ENCODE measurements around the gene GASK1A.

Gene GASK1A

GRCh38 chr3:43073116-43073835, 94.2 kb downstream of the GASK1A start:
- peaks cover under 1 to 3% of the 10 kb centered on the region in 2 donors for H3K4me1 Mint-ChIP-seq (ENCODE audit: low read depth in 2 of 2)
- H3K27ac Mint-ChIP-seq: no peak overlapping the region
- peaks cover 0 to 15% of the 10 kb centered on the region in 2 donors for H3K27me3 Mint-ChIP-seq
- ATAC-seq (replicated peaks): no peak
- no peak overlapping the region for H3K4me3 Mint-ChIP-seq
- no peaks in the 10 kb centered on the region for H3K9me3 Mint-ChIP-seq
- no peaks in the 10 kb centered on the region for H3K36me3 Mint-ChIP-seq (ENCODE audit: insufficient read depth)
- DNase-seq: no peak

DNA sequence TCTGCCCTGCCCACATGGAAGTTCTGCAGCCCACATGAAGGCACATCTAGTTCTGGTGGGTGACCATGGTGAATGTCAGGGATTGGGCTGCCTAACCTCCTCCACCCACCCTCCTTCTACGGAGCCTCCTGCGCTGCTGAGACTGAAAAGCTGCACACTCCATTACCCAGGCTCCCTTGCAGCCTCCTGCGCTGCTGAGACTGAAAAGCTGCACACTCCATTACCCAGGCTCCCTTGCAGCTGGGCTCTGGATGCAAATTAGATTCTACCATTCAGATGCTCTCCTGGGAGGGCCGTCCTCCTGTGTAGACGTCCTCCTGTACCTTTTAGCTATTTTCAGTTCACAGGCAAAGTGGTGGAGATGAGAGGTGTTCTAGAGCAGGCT, 94.7 kb downstream of the GASK1A start:
- peaks cover 0 to 15% of the 10 kb centered on the region in 2 donors for H3K27me3 Mint-ChIP-seq
- no peaks in the 10 kb centered on the region for H3K36me3 Mint-ChIP-seq (ENCODE audit: insufficient read depth)
- H3K9me3 Mint-ChIP-seq: no peaks in the 10 kb centered on the region
- ATAC-seq (replicated peaks) (no peak), DNase-seq (no peak)
- H3K4me3 Mint-ChIP-seq: no peak overlapping the region
- no peak overlapping the region for H3K27ac Mint-ChIP-seq
- H3K4me1 Mint-ChIP-seq (ENCODE audit: low read depth in 2 of 2): peaks cover 1 to 3% of the 10 kb centered on the region in 2 donors

DNA sequence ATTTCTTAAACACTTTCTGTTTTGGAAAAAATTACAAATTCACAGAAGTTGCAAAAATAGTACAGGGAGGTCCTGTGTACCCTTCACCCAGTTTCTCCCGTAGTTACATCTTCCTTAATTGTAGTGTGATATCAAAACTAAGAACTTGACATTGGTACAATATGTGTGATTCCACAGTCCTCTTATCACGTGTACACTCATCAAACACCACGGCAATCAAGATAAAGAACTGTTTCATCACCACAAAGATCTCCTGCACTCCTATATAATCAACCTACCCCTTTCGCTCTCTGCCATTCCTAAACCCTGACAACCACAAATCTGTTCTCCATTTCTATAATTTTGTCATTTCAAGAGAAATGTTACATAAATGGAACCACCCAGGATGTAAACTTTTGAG, 95.4 kb downstream of the GASK1A start:
- no peak for DNase-seq
- no peak for ATAC-seq (replicated peaks)
- no peak overlapping the region for H3K27ac Mint-ChIP-seq

GRCh38 chr3:43074901-43075689, 96.0 kb downstream of the GASK1A start:
- ATAC-seq (replicated peaks): no peak
- Mint-ChIP-seq H3K4me1 (ENCODE audit: low read depth in 2 of 2) (peaks cover 1 to 3% of the 10 kb centered on the region in 2 donors), H3K36me3 (ENCODE audit: insufficient read depth) (peaks cover 4% of the 10 kb centered on the region), H3K27ac (no peak overlapping the region), H3K9me3 (no peaks in the 10 kb centered on the region), H3K27me3 (peaks cover 0 to 15% of the 10 kb centered on the region in 2 donors), H3K4me3 (no peak overlapping the region)
- no peak for DNase-seq

More for the DNA sequence above, 95.4 kb downstream of the GASK1A start:
- peaks cover 1 to 3% of the 10 kb centered on the region in 2 donors for H3K4me1 Mint-ChIP-seq (ENCODE audit: low read depth in 2 of 2)
- no peaks in the 10 kb centered on the region for H3K9me3 Mint-ChIP-seq
- H3K27me3 Mint-ChIP-seq: peaks cover 0 to 15% of the 10 kb centered on the region in 2 donors
- peaks cover 1% of the 10 kb centered on the region for H3K36me3 Mint-ChIP-seq (ENCODE audit: insufficient read depth)
- H3K4me3 Mint-ChIP-seq: no peak overlapping the region

- DNase-seq: no peak
- no peaks in the 10 kb centered on the region for H3K9me3 Mint-ChIP-seq
- H3K27ac Mint-ChIP-seq: no peak overlapping the region
- peaks cover 1 to 2% of the 10 kb centered on the region in 2 donors for H3K4me1 Mint-ChIP-seq (ENCODE audit: low read depth in 2 of 2)
- peaks cover 10% of the 10 kb centered on the region for H3K36me3 Mint-ChIP-seq (ENCODE audit: insufficient read depth)
- no peak overlapping the region for H3K4me3 Mint-ChIP-seq
- no peak for ATAC-seq (replicated peaks)
- peaks cover 0 to 15% of the 10 kb centered on the region in 2 donors for H3K27me3 Mint-ChIP-seq
Observed at GRCh38 chr3:43075904-43076661, 97.0 kb downstream of the GASK1A start.

DNA sequence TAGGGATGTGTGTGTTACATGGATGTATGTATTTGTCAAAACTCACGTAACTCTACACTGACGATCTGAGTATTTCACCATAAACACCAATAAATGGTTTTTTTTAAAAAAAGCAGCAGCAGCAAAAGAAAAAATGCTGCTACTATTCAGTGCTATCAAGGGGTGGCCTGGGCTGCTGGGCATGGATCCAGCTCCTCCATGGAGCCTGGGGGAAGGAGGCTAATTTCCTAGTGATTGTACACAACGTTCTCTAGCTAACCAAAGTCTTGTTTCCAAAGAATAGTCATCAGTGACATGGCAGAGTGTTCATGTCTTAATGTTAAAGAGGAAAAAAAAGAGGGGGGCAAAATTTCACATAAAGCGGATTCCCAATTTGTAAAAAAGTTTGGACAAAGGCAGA, 97.7 kb downstream of the GASK1A start:
- peaks cover 0 to 1% of the 10 kb centered on the region in 2 donors for H3K4me1 Mint-ChIP-seq (ENCODE audit: low read depth in 2 of 2)
- H3K4me3 Mint-ChIP-seq: no peak overlapping the region
- no peak overlapping the region for H3K27ac Mint-ChIP-seq
- H3K9me3 Mint-ChIP-seq: no peaks in the 10 kb centered on the region
- peaks cover 13% of the 10 kb centered on the region for H3K36me3 Mint-ChIP-seq (ENCODE audit: insufficient read depth)
- DNase-seq (no peak), ATAC-seq (replicated peaks) (no peak)
- H3K27me3 Mint-ChIP-seq: peaks cover 0 to 15% of the 10 kb centered on the region in 2 donors

DNA sequence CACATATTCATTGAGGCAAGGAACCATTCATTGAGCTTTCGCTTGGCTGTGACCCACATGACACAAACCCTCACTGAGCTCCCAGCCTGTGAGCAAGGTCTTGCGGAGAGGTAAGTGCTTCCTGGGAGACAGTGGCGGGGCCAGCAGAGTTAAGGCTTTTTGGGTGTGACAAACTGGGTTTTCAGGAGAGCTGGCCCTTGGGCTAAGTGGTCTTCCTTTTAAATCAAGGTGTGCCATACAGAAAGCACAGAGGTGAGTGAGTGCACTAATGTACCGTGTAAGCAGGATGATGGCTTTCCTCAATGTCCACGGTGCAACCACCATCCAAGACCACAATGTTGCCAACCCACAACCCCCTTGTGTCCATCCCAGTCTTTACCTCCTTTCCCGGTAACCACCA, 98.2 kb downstream of the GASK1A start:
- ATAC-seq (replicated peaks) (no peak), DNase-seq (no peak)
- Mint-ChIP-seq H3K9me3 (no peaks in the 10 kb centered on the region), H3K4me1 (ENCODE audit: low read depth in 2 of 2) (peaks cover 0 to 1% of the 10 kb centered on the region in 2 donors), H3K36me3 (ENCODE audit: insufficient read depth) (peaks cover 13% of the 10 kb centered on the region), H3K4me3 (no peak overlapping the region), H3K27me3 (peaks cover 0 to 11% of the 10 kb centered on the region in 2 donors), H3K27ac (no peak overlapping the region)

GRCh38 chr3:43077707-43078106, 98.6 kb downstream of the GASK1A start:
- Mint-ChIP-seq H3K27ac (no peak overlapping the region), H3K4me1 (ENCODE audit: low read depth in 2 of 2) (peaks cover 0 to 1% of the 10 kb centered on the region in 2 donors), H3K9me3 (no peaks in the 10 kb centered on the region), H3K36me3 (ENCODE audit: insufficient read depth) (peaks cover 13% of the 10 kb centered on the region), H3K27me3 (peaks cover 0 to 6% of the 10 kb centered on the region in 2 donors), H3K4me3 (no peak overlapping the region)
- ATAC-seq (replicated peaks) (no peak), DNase-seq (no peak)

- ATAC-seq (replicated peaks): no peak
- Mint-ChIP-seq H3K27me3 (no peaks in the 10 kb centered on the region), H3K27ac (no peak overlapping the region), H3K36me3 (ENCODE audit: insufficient read depth) (peaks cover 13% of the 10 kb centered on the region), H3K4me3 (no peak overlapping the region), H3K4me1 (ENCODE audit: low read depth in 2 of 2) (peaks cover 0 to 1% of the 10 kb centered on the region in 2 donors), H3K9me3 (no peaks in the 10 kb centered on the region)
- no peak for DNase-seq
Observed at GRCh38 chr3:43079536-43080332, 100.6 kb downstream of the GASK1A start.

DNA sequence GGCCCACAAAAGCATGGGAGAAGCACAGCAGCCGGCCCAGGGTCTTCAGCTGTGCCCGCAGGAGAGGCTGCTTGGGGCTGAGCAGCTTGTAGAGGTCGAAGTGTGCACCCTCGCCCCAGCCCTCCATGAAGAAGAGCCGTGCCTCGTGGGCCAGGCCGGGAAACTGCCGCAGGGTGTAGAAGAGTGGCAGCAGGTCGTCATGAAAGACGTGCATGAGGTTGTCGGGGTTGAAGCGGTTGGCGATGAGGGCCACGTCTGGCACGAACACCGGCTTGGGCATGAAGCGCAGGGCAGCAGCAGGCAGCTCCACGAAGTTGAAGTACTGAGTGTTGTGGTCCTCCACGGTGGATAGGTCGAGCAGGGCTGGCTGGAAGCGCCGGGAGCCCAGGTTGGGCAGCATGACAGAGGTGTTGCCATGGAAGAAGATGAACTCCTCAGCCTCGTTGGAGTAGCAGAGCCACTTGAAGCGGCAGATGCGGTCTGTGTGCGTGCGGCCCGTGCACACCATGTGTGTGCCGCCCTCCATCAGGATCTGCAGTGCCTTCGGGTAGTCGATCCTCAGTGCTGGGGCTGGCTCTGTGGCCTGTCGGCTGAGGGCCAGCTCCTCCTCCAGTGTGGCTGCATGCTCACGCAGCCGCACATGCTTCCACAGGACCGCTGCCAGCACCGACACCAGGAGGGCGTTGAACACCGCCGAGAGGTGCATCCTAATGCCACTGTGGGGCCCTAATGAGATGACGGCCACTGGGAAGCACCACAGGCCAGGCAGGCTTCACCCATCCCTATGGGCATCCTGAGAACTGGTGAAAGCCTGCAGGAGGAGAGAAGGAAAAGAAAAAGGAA, 101.8 kb downstream of the GASK1A start:
- H3K36me3 Mint-ChIP-seq (ENCODE audit: insufficient read depth): peaks cover 13% of the 10 kb centered on the region
- no peaks in the 10 kb centered on the region for H3K9me3 Mint-ChIP-seq
- H3K4me3 Mint-ChIP-seq: no peak overlapping the region
- no peak for DNase-seq
- H3K27ac Mint-ChIP-seq: no peak overlapping the region
- no peaks in the 10 kb centered on the region for H3K27me3 Mint-ChIP-seq
- peaks cover 0 to 3% of the 10 kb centered on the region in 2 donors for H3K4me1 Mint-ChIP-seq (ENCODE audit: low read depth in 2 of 2)
- no peak for ATAC-seq (replicated peaks)

- no peak for ATAC-seq (replicated peaks)
- no peak for DNase-seq
- Mint-ChIP-seq H3K36me3 (ENCODE audit: insufficient read depth) (peaks cover 13% of the 10 kb centered on the region), H3K9me3 (no peaks in the 10 kb centered on the region), H3K4me1 (ENCODE audit: low read depth in 2 of 2) (peaks cover 0 to 3% of the 10 kb centered on the region in 2 donors), H3K4me3 (no peak overlapping the region), H3K27ac (no peak overlapping the region), H3K27me3 (no peaks in the 10 kb centered on the region)
Observed at GRCh38 chr3:43081796-43082195, 102.7 kb downstream of the GASK1A start.

DNA sequence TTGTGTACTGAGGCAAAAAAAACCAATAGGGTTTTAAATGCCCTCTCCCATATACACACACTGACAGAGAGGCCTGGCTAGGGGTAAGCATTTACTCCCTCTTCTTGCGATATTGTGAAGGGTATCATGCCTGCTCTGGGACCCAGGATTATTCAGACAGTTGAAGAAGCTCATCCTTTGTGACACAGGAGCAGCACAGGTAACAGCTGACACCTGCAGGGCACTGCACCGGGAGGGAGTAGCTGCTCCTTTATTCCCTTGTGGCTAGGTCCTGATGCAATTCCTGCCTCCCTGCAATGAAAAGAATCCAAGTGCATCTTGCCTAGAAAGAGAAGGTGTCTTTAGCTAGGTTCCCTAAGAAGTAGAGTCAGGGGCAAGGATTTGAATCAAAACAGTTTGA, 103.3 kb downstream of the GASK1A start:
- peaks cover 0 to 3% of the 10 kb centered on the region in 2 donors for H3K4me1 Mint-ChIP-seq (ENCODE audit: low read depth in 2 of 2)
- H3K27ac Mint-ChIP-seq: no peak overlapping the region
- no peaks in the 10 kb centered on the region for H3K27me3 Mint-ChIP-seq
- peaks cover 13% of the 10 kb centered on the region for H3K36me3 Mint-ChIP-seq (ENCODE audit: insufficient read depth)
- DNase-seq: no peak
- no peaks in the 10 kb centered on the region for H3K9me3 Mint-ChIP-seq
- no peak for ATAC-seq (replicated peaks)
- H3K4me3 Mint-ChIP-seq: no peak overlapping the region

Measured in effector memory CD8-positive, alpha-beta T cell (primary cell).